ENCODE data around the gene BHMT.
"Not testable (repeated sequence)": the region's sequence is repeated elsewhere in the genome, so short reads cannot be mapped to it uniquely, and the experiment has no call there.

The BHMT gene

DNA sequence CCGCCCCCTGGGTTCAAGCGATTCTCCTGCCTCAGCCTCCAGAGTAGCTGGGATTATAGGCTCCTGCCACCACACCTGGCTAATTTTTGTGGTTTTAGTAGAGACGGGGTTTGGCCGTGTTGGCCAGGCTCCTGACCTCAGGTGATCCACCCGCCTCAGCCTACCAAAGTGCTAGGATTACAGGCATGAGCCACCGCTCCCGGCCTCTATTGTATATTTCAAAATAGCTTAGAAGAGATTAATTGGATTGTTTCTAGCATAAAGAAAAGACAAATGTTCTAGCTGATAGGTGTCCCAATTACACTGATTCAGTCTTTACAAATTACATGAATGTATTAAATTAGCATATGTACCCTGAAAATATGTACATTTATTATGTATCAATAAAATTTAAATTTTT, 50.0 kb downstream of the BHMT start:
- not testable (repeated sequence) for H3K27me3 ChIP-seq (ENCODE audit: control insufficient read depth, insufficient read depth, low read length); H3K9ac ChIP-seq (ENCODE audit: low read length); H3K36me3 ChIP-seq (ENCODE audit: control insufficient read depth, insufficient read depth, low read length); H3K27ac ChIP-seq (ENCODE audit: low read depth, low read length); H3K4me1 ChIP-seq (ENCODE audit: control insufficient read depth, insufficient read depth, low read length); H3K4me3 ChIP-seq (ENCODE audit: low read length)

DNA sequence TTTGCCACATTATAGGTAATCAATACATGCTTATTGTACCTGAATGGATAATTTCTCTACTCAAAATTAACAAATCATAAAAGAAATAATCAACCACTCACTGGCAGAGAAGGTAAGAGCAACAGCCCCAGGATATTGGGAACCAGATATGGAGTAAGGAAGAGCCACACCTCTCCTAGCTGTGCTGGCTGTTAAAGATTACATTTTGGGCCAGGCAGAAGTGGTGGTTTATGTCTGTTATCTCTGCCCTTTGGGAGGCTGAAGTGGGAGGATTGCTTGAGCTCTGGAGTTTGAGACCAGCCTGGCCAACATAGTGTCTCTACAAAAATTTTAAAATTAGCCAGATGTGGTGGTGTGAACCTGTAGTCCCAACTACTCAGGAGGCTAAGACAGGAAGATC, 56.4 kb downstream of the BHMT start:
- Histone ChIP-seq H3K4me1 (ENCODE audit: control insufficient read depth, insufficient read depth, low read length) (peaks cover 9% of the 10 kb centered on the region), H3K36me3 (ENCODE audit: control insufficient read depth, insufficient read depth, low read length) (no peaks in the 10 kb centered on the region), H3K27ac (ENCODE audit: low read depth, low read length) (no peak overlapping the region), H3K4me3 (ENCODE audit: low read length) (no peak overlapping the region), H3K27me3 (ENCODE audit: control insufficient read depth, insufficient read depth, low read length) (no peaks in the 10 kb centered on the region), H3K9ac (ENCODE audit: low read length) (no peak overlapping the region)

DNA sequence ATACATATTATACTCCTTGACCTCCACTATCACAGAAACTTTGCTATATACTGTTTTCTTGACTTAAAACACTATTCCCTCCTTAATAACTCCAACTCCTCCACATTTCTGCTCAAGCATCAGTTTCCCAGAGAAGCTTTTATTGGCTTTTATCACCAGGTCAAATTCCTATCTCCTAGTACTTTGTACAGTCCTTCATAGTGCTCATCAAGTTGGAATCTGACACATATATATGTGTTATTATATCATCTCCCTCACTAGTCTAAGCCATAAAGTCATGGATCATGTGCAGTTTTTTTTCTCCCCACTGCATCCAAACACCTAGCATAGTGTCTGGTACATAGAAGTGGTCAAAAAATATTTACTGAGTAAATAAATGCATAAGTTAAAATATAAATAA, 59.1 kb downstream of the BHMT start:
- H3K36me3 ChIP-seq (ENCODE audit: control insufficient read depth, insufficient read depth, low read length): no peaks in the 10 kb centered on the region
- no peaks in the 10 kb centered on the region for H3K27me3 ChIP-seq (ENCODE audit: control insufficient read depth, insufficient read depth, low read length)
- no peak overlapping the region for H3K9ac ChIP-seq (ENCODE audit: low read length)
- no peak overlapping the region for H3K4me3 ChIP-seq (ENCODE audit: low read length)
- no peak overlapping the region for H3K27ac ChIP-seq (ENCODE audit: low read depth, low read length)
- H3K4me1 ChIP-seq (ENCODE audit: control insufficient read depth, insufficient read depth, low read length): peaks cover 9% of the 10 kb centered on the region

DNA sequence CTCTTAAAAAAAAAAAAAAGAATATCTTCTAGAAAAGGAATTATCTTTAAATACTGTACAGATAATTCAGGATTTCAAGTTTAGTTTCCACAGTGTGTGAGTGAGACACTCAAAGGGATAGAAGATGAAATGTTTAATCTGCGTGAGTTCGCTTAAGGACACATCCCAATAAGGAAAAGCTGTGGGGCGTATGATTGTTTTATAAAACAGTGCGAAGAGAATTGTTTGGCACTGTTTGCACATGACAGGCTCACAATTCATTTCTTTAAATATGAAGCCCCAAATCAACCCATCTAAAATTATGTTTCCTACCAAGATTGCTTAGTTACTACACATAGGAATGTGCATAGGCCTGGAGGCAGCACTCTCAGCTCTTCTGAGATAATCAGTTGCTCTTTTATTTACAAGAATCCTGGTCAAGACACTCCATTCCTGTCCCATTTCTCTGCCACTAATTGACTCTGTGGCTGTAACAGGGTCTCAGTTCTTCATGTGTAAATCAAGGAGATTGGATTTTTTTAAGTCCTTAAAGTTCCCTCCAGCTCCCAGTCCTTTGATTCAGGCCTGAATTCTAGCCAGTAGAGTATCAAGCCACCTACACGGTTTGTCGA, 60.1 kb downstream of the BHMT start:
- H3K4me1 ChIP-seq (ENCODE audit: control insufficient read depth, insufficient read depth, low read length): peaks cover 9% of the 10 kb centered on the region
- H3K4me3 ChIP-seq (ENCODE audit: low read length): no peak overlapping the region
- peak overlapping the region; percentile 68 for H3K27ac ChIP-seq (ENCODE audit: low read depth, low read length)
- no peaks in the 10 kb centered on the region for H3K36me3 ChIP-seq (ENCODE audit: control insufficient read depth, insufficient read depth, low read length)
- H3K9ac ChIP-seq (ENCODE audit: low read length): no peak overlapping the region
- H3K27me3 ChIP-seq (ENCODE audit: control insufficient read depth, insufficient read depth, low read length): no peaks in the 10 kb centered on the region

DNA sequence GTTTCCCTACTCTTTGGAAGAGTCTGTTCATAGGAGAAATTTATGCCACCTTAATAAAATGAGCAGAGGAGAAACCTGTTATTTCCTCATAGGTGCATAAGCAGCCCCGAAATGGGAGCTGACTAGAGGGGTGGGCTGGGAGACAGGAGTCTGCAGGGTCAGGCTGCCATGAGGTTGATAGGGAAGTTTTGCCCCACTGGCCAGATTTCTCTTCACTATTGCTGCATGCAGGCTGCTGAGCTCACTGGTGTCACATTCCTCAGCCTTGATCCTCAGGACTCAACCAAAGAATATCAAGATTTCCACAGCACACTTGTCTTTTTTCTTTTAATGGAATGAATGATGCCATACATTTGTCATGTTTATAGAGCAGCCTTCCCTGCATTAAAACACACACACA, 60.7 kb downstream of the BHMT start:
- H3K36me3 ChIP-seq (ENCODE audit: control insufficient read depth, insufficient read depth, low read length): no peaks in the 10 kb centered on the region
- H3K4me3 ChIP-seq (ENCODE audit: low read length): no peak overlapping the region
- H3K27me3 ChIP-seq (ENCODE audit: control insufficient read depth, insufficient read depth, low read length): no peaks in the 10 kb centered on the region
- H3K27ac ChIP-seq (ENCODE audit: low read depth, low read length): peak overlapping the region; percentile 68
- H3K4me1 ChIP-seq (ENCODE audit: control insufficient read depth, insufficient read depth, low read length): peaks cover 9% of the 10 kb centered on the region
- no peak overlapping the region for H3K9ac ChIP-seq (ENCODE audit: low read length)

DNA sequence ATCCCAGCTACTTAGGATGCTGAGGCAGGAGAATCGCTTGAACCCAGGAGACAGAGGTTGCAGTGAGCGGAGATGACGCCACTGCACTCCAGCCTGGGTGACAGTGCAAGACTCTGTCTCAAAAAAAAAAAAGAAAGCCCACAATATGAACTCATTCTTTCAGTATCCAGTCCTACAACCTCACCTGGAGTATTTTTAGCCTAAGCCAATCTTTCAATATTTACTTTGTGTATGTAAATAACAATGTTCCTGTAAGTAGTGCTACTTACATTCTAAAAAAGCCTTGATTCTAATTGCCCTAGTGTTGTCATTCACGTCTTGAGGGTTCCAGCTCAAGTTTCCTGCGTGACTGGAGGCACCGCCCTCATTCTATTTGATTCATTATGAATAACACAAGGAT, 62.0 kb downstream of the BHMT start:
- Histone ChIP-seq H3K36me3 (ENCODE audit: control insufficient read depth, insufficient read depth, low read length) (no peaks in the 10 kb centered on the region), H3K4me3 (ENCODE audit: low read length) (no peak overlapping the region), H3K9ac (ENCODE audit: low read length) (no peak overlapping the region), H3K4me1 (ENCODE audit: control insufficient read depth, insufficient read depth, low read length) (peaks cover 9% of the 10 kb centered on the region), H3K27ac (ENCODE audit: low read depth, low read length) (no peak overlapping the region), H3K27me3 (ENCODE audit: control insufficient read depth, insufficient read depth, low read length) (no peaks in the 10 kb centered on the region)

DNA sequence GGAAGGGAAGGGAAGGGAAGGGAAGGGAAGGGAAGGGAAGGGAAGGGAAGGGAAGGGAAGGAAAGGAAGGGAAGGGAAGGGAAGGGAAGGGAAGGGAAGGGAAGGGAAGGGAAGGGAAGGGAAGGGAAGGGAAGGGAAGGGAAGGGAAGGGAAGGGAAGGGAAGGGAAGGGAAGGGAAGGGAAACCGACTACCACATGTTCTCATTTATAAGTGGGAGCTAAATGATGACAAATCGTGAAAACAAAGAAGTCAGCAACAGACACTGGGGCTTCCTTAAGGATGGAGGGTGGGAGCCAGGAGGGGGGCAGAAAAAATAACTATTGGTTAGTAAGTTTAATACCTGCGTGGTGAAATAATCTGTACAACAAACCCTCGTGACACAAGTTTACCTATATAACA, 68.8 kb downstream of the BHMT start:
- not testable (repeated sequence) for H3K27ac ChIP-seq (ENCODE audit: low read depth, low read length); H3K27me3 ChIP-seq (ENCODE audit: control insufficient read depth, insufficient read depth, low read length); H3K9ac ChIP-seq (ENCODE audit: low read length); H3K4me3 ChIP-seq (ENCODE audit: low read length); H3K36me3 ChIP-seq (ENCODE audit: control insufficient read depth, insufficient read depth, low read length)
- H3K4me1 ChIP-seq (ENCODE audit: control insufficient read depth, insufficient read depth, low read length): peaks cover 11% of the 10 kb centered on the region

DNA sequence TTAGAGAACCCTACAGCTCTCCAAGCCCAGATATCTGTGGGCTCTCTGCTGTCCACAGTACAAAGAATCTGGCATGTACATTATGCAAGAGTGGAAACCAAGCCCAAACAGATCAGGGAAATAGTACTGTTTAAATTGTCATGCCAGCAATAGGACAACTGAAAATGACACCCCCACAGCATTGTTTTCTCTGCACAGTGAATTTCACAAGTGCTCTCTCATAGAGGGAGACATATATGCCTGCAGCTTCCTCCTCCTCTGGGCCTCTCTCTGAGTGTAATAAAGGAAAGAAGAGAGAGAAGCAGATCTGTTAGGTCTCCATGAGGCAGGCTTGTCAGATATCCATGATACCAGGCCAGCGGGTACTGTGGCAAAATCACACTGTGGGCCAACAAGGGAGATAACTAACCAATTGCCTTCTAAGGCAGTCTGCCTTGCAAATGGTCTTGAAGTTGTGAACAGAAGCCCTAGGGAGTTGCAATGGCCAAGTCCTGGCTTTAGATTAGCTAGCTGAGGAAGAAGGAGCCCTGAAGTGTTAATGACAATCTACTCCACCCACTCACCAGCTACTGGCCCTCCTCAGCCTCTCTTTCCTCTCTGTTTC, 69.9 kb downstream of the BHMT start:
- no peaks in the 10 kb centered on the region for H3K27me3 ChIP-seq (ENCODE audit: control insufficient read depth, insufficient read depth, low read length)
- H3K36me3 ChIP-seq (ENCODE audit: control insufficient read depth, insufficient read depth, low read length): no peaks in the 10 kb centered on the region
- no peak overlapping the region for H3K9ac ChIP-seq (ENCODE audit: low read length)
- no peak overlapping the region for H3K4me3 ChIP-seq (ENCODE audit: low read length)
- peaks cover 17% of the 10 kb centered on the region for H3K4me1 ChIP-seq (ENCODE audit: control insufficient read depth, insufficient read depth, low read length)
- H3K27ac ChIP-seq (ENCODE audit: low read depth, low read length): peak overlapping the region; percentile 72
